ENCODE data around the gene KIF1A.

The KIF1A gene

GRCh38 chr2:240765007-240765406 lies 55.0 kb downstream of the KIF1A start:
- DNase-seq (ENCODE audit: low read depth), result no peak
- H3K4me3 ChIP-seq (replicated peaks; ENCODE audit: low read depth, low read length), result no peak overlapping the region
- no peak for TF ChIP-seq CTCF (IDR thresholded peaks at IDR 0.05; ENCODE audit: low read length, missing control alignments)

GRCh38 chr2:240764605-240765004 lies 55.4 kb downstream of the KIF1A start:
- no peak for DNase-seq (ENCODE audit: low read depth)
- H3K4me3 ChIP-seq (replicated peaks; ENCODE audit: low read depth, low read length), result no peak overlapping the region
- TF ChIP-seq CTCF (IDR thresholded peaks at IDR 0.05; ENCODE audit: low read length, missing control alignments), result no peak

GRCh38 chr2:240762971-240763370 lies 57.0 kb downstream of the KIF1A start:
- no peak overlapping the region for H3K4me3 ChIP-seq (replicated peaks; ENCODE audit: low read depth, low read length)
- no peak for TF ChIP-seq CTCF (IDR thresholded peaks at IDR 0.05; ENCODE audit: low read length, missing control alignments)
- DNase-seq (ENCODE audit: low read depth), result no peak

GRCh38 chr2:240762249-240762648 lies 57.8 kb downstream of the KIF1A start:
- no peak overlapping the region for H3K4me3 ChIP-seq (replicated peaks; ENCODE audit: low read depth, low read length)
- TF ChIP-seq CTCF (IDR thresholded peaks at IDR 0.05; ENCODE audit: low read length, missing control alignments), result no peak
- DNase-seq (ENCODE audit: low read depth), result no peak

GRCh38 chr2:240760576-240761246 lies 59.3 kb downstream of the KIF1A start:
- no peak for TF ChIP-seq CTCF (IDR thresholded peaks at IDR 0.05; ENCODE audit: low read length, missing control alignments)
- no peak overlapping the region for H3K4me3 ChIP-seq (replicated peaks; ENCODE audit: low read depth, low read length)
- DNase-seq (ENCODE audit: low read depth), result no peak

- TF ChIP-seq CTCF (IDR thresholded peaks at IDR 0.05; ENCODE audit: low read length, missing control alignments), result no peak
- DNase-seq (ENCODE audit: low read depth), result no peak
- H3K4me3 ChIP-seq (replicated peaks; ENCODE audit: low read depth, low read length), result no peak overlapping the region
Measured at GRCh38 chr2:240760121-240760520, 59.9 kb downstream of the KIF1A start.

GRCh38 chr2:240759459-240759858 lies 60.6 kb downstream of the KIF1A start:
- H3K4me3 ChIP-seq (replicated peaks; ENCODE audit: low read depth, low read length), result no peak overlapping the region
- no peak for TF ChIP-seq CTCF (IDR thresholded peaks at IDR 0.05; ENCODE audit: low read length, missing control alignments)
- DNase-seq (ENCODE audit: low read depth), result no peak

All from fibroblast of pulmonary artery (primary cell).